ENCODE results near the gene IQCF5.
"Not testable (repeated sequence)": the region's sequence is repeated elsewhere in the genome, so short reads cannot be mapped to it uniquely, and the experiment has no call there.

Gene IQCF5

GRCh38 chr3:51875501-51875900 lies at the start of gene IQCF5:
Gene IQCF5, minus strand, starts transcription at chr3:51875601. Its CDS starts 70 bp downstream, at chr3:51875531.
- DNase-seq: no peak

GRCh38 chr3:51921081-51921578 lies 45.7 kb upstream of the IQCF5 start:
- DNase-seq: no peak

- no peak for DNase-seq
These were observed 41.0 kb upstream of the IQCF5 start for GRCh38 chr3:51916418-51916817.

GRCh38 chr3:51908026-51908425 lies 32.6 kb upstream of the IQCF5 start:
- no peak for DNase-seq

GRCh38 chr3:51904034-51904823 lies 28.8 kb upstream of the IQCF5 start:
- no peak for DNase-seq

GRCh38 chr3:51902361-51902760 lies 27.0 kb upstream of the IQCF5 start:
- not testable (repeated sequence) for DNase-seq

GRCh38 chr3:51900043-51900442 lies 24.6 kb upstream of the IQCF5 start:
- DNase-seq: not testable (repeated sequence)

- no peak for DNase-seq
These were observed 22.0 kb upstream of the IQCF5 start for GRCh38 chr3:51897391-51897790.

- DNase-seq: no peak
These were observed 21.4 kb upstream of the IQCF5 start for GRCh38 chr3:51896607-51897305.

GRCh38 chr3:51894939-51895338 lies 19.5 kb upstream of the IQCF5 start:
- no peak for DNase-seq

GRCh38 chr3:51894391-51894790 lies 19.0 kb upstream of the IQCF5 start:
- no peak for DNase-seq

GRCh38 chr3:51891242-51892039 lies 16.0 kb upstream of the IQCF5 start:
- no peak for DNase-seq

- no peak for DNase-seq
These were observed 13.2 kb upstream of the IQCF5 start for GRCh38 chr3:51888463-51889105.

- no peak for DNase-seq
These were observed 12.2 kb upstream of the IQCF5 start for GRCh38 chr3:51887620-51888019.

- DNase-seq: no peak
These were observed 11.0 kb upstream of the IQCF5 start for GRCh38 chr3:51886447-51886846.

GRCh38 chr3:51879937-51880336 lies 4.5 kb upstream of the IQCF5 start:
- DNase-seq: no peak

GRCh38 chr3:51876186-51876585 lies 785 bp upstream of the IQCF5 start:
- no peak for DNase-seq

- no peak for DNase-seq
These were observed 512 bp downstream of the IQCF5 start for GRCh38 chr3:51874889-51875288.

- DNase-seq: no peak
These were observed 990 bp downstream of the IQCF5 start for GRCh38 chr3:51874411-51874810.

GRCh38 chr3:51873876-51874275 lies 1.5 kb downstream of the IQCF5 start:
- DNase-seq: no peak

- no peak for DNase-seq
These were observed 2.1 kb downstream of the IQCF5 start for GRCh38 chr3:51873253-51873766.

GRCh38 chr3:51869304-51869703 lies 6.1 kb downstream of the IQCF5 start:
- no peak for DNase-seq

- not testable (repeated sequence) for DNase-seq
These were observed 6.5 kb downstream of the IQCF5 start for GRCh38 chr3:51868896-51869295.
